GM08714 (cell line): ENCODE results near the gene GFRA1.
A peak's percentile ranks its signal among the peaks of the same experiment; 100 is the strongest.

Experiments
- H3K4me3 ChIP-seq: fragments of 200-500 bp; sonication (Bioruptor generic); 2 replicates; pipeline ENCODE4 v1.5.1; 2014; ENCODE audit warnings: mild to moderate bottlenecking, low read length, inconsistent platforms
- ZNF274 ChIP-seq: IDR thresholded peaks from 2 replicates; pipeline ENCODE4 v1.6.1; 2012; ENCODE audit warnings: mild to moderate bottlenecking, low read depth, low read length

Gene GFRA1

DNA sequence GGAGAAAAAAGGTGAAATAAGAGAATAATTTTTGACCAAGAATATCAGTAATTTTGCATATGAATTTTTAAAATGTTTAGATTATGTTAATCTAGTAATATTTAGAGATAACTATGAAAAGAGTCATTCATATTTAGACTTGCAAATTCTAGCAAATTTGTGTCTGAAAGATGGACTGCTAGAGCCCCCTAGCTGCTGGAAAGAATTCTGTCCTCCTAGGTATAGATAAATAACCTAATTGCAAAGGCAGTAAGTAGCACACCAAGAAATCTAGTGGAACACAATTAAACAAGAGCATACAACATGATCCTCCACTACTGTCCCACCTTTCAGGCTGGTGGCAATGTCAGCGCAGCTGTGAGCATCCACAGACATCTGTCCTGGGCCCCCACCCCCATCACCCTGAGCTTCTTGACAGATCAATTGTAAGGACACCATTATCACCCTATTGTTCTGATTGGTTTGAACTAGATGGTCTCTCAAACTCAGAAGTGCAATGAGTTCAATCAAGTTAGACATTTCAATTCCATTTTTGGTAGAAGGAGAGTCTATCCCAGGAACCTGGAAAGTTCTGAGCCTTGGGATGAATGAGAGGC, 15.0 kb upstream of the GFRA1 start:
- no peak for TF ChIP-seq ZNF274
- no peak overlapping the region for H3K4me3 ChIP-seq

DNA sequence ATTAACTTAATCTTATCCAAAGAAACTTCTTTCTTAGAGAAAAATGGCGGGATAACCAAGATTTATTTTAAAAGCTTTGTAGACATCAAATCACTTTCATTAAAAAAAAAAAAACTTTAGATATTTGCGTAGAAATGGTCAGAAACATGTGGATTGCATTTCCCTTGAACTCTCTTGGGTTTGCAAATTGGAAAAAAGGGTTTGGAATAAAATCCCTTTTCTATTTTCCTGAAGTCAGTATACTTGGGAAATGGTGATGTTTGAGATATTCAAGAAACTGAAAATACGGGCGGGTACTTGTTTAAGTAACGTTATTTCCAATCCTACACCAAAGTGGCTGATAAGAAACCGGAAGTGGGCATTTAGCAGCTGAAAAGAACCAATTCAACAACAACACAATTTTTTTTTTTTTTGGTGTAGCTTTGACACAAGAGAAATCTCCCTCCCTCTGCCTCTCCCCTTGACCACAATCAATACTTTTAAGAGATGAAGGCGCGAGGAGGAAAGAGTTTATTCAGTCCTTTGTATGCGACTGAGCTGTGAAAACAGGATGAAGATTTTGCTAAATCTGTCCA, 13.7 kb upstream of the GFRA1 start:
- TF ChIP-seq ZNF274 = no peak
- H3K4me3 ChIP-seq = no peak overlapping the region

DNA sequence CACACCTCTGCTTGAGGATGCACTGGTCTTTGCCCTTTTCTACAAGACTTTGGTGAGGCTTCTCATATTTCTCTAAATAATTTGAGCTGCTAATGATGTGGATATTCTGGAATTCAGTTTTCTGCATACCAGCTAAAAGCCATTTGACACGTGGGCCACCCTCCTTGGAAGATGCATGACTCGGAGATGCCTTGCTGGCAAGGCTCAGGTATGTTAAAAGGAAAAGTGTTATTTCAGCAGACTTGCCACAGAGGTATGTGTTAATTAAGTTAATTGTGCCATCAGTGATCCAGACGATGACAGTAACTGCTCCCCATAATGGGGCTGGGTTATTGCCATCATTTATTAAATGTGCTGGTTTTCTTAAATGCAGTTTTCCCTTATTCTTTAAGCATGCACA, 8.8 kb upstream of the GFRA1 start:
- TF ChIP-seq ZNF274 = no peak

DNA sequence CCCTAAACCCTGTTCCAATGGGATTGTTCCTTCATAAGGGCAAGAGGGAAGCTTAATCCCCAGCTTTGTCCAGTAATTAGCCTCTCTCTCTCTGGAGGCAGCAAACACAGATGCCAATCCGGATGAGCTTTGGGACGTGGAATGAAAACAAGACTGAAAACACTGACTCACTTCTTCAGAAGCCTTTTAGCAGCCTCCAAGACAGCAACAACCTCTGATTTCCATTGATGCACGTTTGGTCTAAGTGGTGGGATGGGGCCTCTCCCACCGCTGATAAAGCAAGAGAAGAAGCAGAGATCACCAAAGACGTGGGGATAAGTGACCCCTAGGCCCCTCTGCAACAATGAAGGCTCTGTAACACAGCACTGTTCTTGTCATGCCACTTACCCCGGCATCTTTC, 5.8 kb upstream of the GFRA1 start:
- TF ChIP-seq ZNF274 = no peak
- H3K4me3 ChIP-seq = no peak overlapping the region

More for the DNA sequence above, 8.8 kb upstream of the GFRA1 start:
- H3K4me3 ChIP-seq = no peak overlapping the region

DNA sequence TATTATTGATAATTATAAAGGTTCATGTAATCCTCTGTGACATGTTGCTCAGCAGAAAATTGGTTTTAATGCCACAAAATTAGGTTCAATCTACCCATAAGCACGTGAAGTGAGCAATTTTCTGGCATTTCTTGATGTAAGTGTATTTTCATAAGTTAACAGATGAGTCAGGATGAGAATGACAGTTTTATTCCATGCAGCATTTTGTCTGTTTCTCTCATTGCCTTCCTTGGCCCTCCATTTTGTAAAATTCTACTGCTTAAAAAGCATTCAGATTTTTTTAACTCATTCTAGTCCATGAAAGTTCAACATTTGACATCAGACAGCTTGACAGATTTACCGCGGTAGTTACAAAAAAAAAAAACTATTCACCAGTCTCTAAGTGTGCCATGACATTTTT, 4.0 kb upstream of the GFRA1 start:
- no peak for TF ChIP-seq ZNF274
- no peak overlapping the region for H3K4me3 ChIP-seq

DNA sequence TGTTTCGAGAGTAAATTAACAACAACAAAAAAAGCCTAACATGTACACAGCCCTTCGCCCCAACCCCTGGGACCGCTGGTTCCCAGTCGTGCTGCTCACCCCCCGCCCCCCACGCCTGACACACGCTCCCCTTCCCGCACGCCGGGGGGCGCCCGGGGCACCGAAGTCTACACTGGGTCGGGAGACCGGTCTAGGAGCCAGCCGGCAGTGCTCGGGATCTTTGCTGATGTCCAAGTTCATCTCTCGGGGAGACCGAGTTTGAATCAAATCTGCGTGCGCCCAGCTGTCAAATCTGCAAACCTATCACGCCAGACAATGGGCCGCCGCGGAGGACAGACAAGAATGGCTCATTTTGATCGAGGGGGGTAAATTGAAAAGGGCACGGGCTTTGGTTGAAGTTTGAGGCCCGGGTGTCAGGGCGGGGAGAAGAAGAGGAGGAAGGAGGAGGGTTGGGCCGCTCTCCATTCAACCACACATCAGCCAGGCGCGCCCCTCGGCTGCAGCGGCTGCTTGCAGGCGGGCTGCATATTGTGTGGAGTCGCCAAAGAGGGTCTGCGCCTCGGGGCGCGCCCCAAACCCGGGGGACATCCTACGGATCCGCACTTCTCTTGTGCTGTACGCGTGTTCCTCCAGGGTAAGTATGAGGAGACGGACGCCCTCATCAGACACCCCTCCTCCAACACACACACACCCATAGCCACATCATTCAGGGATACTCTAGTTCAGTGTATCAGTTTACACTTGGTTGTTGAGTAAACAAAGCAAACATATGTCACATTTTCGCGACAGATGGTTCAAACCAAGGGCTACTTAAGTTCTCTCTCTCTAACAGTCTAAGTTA, 1.3 kb upstream of the GFRA1 start:
- H3K4me3 ChIP-seq = no peak overlapping the region

DNA sequence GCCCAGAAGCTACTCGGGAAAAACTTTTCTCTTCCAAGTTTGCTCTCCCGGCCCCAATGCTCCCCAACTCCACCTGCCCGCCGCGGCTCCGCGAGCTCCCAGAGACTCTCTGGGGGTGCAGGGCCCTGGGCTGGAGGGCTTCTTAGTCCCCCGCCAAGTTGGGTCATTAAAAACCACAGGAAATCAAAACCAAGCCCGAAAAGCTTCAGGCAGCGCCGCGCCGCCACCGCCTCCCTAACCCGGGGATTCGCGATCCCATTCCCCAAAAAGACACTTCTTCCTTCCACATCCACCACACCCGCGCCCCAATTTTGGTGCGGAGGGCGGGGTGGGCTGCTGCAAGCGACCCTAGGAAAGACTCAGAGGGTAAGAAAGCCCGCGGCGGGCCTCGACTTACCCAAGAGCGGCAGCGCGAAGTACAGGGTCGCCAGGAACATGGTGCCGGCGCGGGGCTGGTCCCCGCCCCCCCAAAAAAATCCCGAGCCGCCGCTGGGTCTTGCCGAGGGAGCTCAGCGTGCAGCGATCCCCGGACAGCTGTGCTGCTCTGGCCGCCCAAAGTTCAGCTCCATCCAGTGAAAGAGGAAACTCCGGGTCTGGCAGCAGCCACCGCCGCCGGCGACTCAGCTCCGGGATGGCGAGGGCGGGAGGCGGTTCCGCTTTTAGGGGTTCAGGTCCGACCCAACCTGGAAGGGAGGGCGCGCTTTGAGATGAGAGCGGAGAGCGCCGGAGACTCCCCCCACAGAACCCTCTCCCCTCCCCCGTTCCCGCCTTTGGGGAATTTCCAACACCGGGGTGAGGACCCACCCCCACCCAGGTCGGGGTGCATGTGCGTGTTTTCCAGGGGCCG, 1.2 kb downstream of the GFRA1 start:
- H3K4me3 ChIP-seq = peak overlapping the region; percentile 15
- TF ChIP-seq ZNF274 = no peak

More for the DNA sequence above, 1.3 kb upstream of the GFRA1 start:
- TF ChIP-seq ZNF274 = no peak

DNA sequence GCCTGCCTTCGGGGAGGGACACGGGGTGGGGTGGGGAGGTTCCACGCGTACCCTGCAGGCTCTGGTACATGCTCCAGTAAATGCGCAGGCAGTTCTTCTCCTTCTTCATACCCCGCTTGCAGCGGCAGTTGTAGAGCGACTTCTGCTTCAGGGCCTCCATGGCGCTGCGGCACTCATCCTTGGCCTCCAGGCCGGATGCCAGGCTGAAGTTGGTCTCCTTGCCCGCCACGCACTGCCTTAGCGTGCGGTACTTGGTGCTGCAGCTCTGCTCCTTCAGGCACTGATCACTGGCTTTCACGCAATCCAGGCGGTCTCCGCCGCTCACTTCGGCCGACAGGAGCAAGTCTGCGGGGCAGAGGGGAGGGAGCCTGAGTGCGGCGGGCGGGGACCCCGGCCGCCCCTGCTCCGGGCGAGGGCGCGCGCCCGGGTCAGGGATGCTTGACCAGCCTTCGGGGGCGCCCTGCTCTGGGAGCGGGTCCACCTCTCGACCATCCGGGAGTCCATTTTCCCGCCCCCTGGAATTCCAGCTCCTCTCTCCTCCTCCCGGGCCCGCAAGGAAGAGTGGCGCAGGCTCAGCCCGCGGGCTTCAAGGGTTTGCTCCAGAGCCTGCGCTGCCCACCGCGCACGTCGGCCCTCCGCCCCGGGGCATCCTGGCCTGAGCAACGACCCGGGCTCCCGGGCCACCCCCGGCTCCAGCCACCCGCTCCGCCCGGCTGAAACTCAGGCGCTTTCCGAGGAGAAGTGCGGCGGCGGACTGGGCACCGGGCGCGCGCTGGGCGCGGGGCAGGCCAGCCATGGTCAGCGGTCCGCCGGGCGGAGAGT, 2.0 kb downstream of the GFRA1 start:
- no peak for TF ChIP-seq ZNF274
- no peak overlapping the region for H3K4me3 ChIP-seq

DNA sequence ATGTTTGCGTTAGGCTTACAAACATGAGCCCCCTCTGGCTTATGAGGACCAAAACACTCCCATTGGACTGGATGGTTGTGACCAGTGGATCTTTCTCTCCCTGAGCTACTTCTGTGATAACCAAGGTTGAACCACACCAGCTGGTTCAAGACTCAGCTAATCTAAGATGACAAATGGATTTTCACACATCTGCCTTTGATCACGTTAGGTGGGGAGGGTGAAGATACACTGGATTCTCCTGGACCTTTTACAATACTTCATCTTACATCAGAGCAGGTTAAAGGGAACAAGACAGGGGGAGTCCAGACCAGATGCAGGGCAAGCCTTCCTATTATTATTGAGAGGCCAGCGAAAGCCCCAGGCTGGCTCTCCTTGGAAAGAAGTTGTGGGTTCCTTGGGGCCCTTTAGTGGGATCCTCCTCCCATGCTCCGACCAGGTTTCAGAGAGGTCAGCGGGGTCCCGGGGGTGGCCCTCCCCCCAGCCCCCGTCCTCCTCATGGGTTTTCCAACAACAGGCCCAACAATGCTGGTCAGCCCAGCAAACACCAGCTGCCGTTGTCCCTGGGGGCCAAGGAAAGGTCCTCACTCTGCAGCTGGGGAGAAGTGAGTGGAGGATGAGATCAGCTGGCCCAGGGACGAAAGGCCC, 2.8 kb downstream of the GFRA1 start:
- TF ChIP-seq ZNF274 = no peak
- H3K4me3 ChIP-seq = no peak overlapping the region

DNA sequence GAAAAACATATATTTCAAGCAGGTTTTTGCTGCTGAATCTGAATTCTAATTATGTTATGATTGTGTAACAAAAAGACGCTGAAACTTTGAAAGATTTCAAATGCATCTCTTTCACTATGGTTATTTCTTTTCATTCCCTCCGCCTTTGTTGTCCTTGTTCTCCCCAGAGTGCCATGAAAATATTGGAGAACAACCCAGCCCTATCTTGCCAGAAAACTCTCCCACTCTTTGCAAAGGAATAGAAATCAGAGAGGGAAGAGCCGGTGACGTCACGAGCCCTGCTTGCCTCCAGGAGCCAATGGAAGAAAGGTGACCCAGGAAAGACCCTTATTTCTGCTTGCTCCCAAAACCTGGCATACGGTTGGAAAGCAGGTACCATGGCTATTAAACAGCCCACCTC, 3.4 kb downstream of the GFRA1 start:
- H3K4me3 ChIP-seq = no peak overlapping the region
- no peak for TF ChIP-seq ZNF274

DNA sequence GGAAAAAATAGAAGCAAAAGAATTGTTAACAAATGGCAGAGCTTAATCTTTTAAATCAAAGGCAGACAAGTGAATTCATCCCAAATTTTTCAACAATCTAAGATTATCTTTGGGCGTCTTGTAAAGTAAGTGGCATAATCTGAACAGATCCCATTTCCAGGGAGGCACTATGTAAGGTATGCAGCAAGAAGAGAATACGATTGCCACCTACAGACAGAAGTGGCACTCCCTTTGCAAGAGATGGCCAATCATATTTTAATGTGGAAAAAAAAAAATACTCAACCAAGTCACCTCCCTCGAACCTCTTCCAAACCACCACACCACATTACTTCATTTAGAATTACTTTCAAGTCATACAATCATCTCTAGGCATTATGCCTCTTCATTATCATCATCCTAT, 4.0 kb downstream of the GFRA1 start:
- TF ChIP-seq ZNF274 = no peak

DNA sequence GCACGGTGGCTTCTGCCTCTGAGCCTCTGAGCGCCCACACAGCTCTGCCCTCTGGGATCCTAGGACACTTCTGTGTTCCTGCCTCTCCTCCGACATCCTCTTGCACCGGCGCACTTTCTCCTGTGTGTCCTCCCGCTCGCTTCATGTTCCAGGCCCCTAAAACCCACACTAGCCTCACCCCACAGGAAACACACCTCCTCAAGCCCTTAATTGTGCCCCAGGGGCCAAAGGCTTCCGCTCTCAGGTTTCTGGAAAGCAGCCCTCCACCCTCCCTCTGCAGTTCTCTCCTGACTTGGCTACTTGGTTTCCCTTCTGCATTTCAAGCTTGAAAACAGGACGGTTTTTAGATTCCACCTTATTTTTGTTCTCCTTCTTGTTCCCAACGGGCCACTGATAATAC, 7.3 kb downstream of the GFRA1 start:
- TF ChIP-seq ZNF274 = no peak
- no peak overlapping the region for H3K4me3 ChIP-seq

More for the DNA sequence above, 4.0 kb downstream of the GFRA1 start:
- no peak overlapping the region for H3K4me3 ChIP-seq
